HEK293T (cell line): Measurements from ENCODE around the gene PCGF2.

Experiments
- CTCF ChIA-PET: fragments of 350-600 bp; formaldehyde crosslinking; extraction: SDS; loops from one replicate; lab custom pipeline; 2021; ENCODE audit warnings: antibody characterized with exemption, inconsistent platforms; lab: Yijun Ruan, JAX
- POLR2A ChIA-PET: fragments of 350-600 bp; formaldehyde crosslinking; extraction: SDS; loops from one replicate; lab custom pipeline; 2020; ENCODE audit warnings: antibody characterized with exemption, inconsistent platforms; lab: Yijun Ruan, JAX
- DNase-seq: peaks from one replicate; pipeline ENCODE4 v3.0.0; 2012; ENCODE audit warnings: mixed read lengths; ENCODE audit errors: extremely low spot score
- ARNT ChIP-seq: fragments of 450-650 bp; IDR thresholded peaks from 2 replicates; pipeline ENCODE4 v1.6.1; 2017; ENCODE audit warnings: mild to moderate bottlenecking
- BHLHE40 ChIP-seq: fragments of 450-650 bp; IDR thresholded peaks from 2 replicates; pipeline ENCODE4 v1.6.1; 2016; ENCODE audit warnings: mild to moderate bottlenecking, moderate library complexity, borderline replicate concordance
- CTBP1 ChIP-seq: fragments of 450-650 bp; IDR thresholded peaks from 2 replicates; pipeline ENCODE4 v1.6.1; 2016; ENCODE audit warnings: borderline replicate concordance
- ELF4 ChIP-seq: fragments of 450-650 bp; IDR thresholded peaks from 2 replicates; pipeline ENCODE4 v1.6.1; 2017; ENCODE audit warnings: antibody characterized with exemption
- FOXA1 ChIP-seq: fragments of 450-650 bp; IDR thresholded peaks from 2 replicates; pipeline ENCODE4 v1.6.1; 2016; ENCODE audit warnings: mild to moderate bottlenecking
- FOXK2 ChIP-seq: fragments of 450-650 bp; IDR thresholded peaks from 2 replicates; pipeline ENCODE4 v1.6.1; 2016; ENCODE audit warnings: mild to moderate bottlenecking
- FOXM1 ChIP-seq: fragments of 450-650 bp; IDR thresholded peaks from 2 replicates; pipeline ENCODE4 v1.6.1; 2017; ENCODE audit warnings: mild to moderate bottlenecking, borderline replicate concordance
- HDGF ChIP-seq: fragments of 450-650 bp; IDR thresholded peaks from 2 replicates; pipeline ENCODE4 v1.6.1; 2017; ENCODE audit warnings: antibody characterized with exemption, borderline replicate concordance
- L3MBTL2 ChIP-seq: fragments of 450-650 bp; conservative IDR thresholded peaks from 2 replicates; pipeline ENCODE4 v1.6.1; 2016; ENCODE audit warnings: mild to moderate bottlenecking
- LEF1 ChIP-seq: fragments of 450-650 bp; IDR thresholded peaks from 2 replicates; pipeline ENCODE4 v1.6.1; 2017; ENCODE audit warnings: mild to moderate bottlenecking, borderline replicate concordance
- NFRKB ChIP-seq: fragments of 450-650 bp; IDR thresholded peaks from 2 replicates; pipeline ENCODE4 v1.6.1; 2016; ENCODE audit warnings: mild to moderate bottlenecking, moderate library complexity
- SP1 ChIP-seq: fragments of 450-650 bp; IDR thresholded peaks from 2 replicates; pipeline ENCODE4 v1.6.1; 2017
- SUZ12 ChIP-seq: fragments of 450-650 bp; IDR thresholded peaks from 2 replicates; pipeline ENCODE4 v1.6.1; 2016; ENCODE audit warnings: mild to moderate bottlenecking
- TARDBP ChIP-seq: fragments of 450-650 bp; IDR thresholded peaks from 2 replicates; pipeline ENCODE4 v1.6.1; 2016
- ZNF384 ChIP-seq: fragments of 450-650 bp; IDR thresholded peaks from 2 replicates; pipeline ENCODE4 v1.6.1; 2016
- TF ChIP-seq, protein P1 (sequence below): fragments of 450-650 bp; IDR thresholded peaks from 2 replicates; pipeline ENCODE4 v1.6.1; 2016

Gene PCGF2

DNA sequence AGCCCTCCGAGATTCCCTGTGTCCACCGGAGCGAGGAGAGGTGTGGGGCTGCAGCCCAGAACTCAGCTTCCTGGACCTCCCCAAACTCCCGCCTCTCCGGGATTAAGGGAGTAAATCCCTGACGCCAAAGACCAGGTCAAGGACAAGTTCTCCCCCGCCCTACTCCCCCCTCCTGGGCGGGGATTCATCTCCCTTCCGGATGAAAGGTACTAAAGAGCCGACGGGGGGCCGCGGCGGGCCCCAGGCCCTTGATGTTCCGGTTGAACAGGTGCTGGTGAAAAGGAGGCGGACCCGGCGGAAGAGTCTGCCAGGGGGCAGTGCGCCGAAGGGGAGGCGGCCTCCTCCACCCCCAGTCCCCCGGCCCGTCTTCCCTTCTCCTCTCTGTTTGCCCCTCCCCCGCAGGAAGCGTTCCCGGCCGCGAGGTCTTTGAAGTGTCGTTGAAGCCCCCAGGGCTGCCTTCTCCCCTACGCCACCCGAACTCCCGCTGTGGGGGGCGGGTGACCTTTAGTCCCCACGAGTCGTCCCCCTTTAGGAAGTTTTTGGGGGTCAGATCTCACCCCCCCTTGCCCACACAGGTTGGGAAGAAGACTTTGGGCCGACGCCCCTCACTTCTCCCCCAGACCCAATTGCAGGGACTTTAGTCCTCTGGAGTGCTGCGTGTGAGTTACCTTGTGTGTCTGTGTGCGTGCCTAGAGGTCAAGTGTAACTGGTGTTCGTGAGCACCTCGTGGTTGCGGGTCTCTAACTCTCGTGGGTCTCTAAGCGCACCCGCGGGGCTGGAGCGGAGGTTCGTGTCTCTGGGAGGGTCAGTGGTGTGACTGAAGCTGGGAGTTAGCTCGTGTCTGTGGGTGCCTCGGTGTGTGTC lies 44.2 kb downstream of the PCGF2 start:
- CTCF ChIA-PET: interaction anchor here (1.1 kb wide), 1 partner anchor 27 kb away, joined by 3 read pairs; no protein-coding TSS in a partner anchor
- POLR2A ChIA-PET: interaction anchor here (0.7 to 2.8 kb wide), 18 partner anchors 8 to 166 kb away, joined by 3 to 12 read pairs (median 5); partner anchors contain the start of genes CISD3, EPOP, LASP1 and PSMB3
- peak; percentile 27 for DNase-seq
- TF ChIP-seq ARNT (no peak), FOXM1 (no peak), ELF4 (no peak; the same call in 1 of the 2 replicates), TARDBP (peak; percentile 27; the same call in 1 of the 2 replicates), HDGF (no peak), LEF1 (no peak), L3MBTL2 (peak; percentile 60)

DNA sequence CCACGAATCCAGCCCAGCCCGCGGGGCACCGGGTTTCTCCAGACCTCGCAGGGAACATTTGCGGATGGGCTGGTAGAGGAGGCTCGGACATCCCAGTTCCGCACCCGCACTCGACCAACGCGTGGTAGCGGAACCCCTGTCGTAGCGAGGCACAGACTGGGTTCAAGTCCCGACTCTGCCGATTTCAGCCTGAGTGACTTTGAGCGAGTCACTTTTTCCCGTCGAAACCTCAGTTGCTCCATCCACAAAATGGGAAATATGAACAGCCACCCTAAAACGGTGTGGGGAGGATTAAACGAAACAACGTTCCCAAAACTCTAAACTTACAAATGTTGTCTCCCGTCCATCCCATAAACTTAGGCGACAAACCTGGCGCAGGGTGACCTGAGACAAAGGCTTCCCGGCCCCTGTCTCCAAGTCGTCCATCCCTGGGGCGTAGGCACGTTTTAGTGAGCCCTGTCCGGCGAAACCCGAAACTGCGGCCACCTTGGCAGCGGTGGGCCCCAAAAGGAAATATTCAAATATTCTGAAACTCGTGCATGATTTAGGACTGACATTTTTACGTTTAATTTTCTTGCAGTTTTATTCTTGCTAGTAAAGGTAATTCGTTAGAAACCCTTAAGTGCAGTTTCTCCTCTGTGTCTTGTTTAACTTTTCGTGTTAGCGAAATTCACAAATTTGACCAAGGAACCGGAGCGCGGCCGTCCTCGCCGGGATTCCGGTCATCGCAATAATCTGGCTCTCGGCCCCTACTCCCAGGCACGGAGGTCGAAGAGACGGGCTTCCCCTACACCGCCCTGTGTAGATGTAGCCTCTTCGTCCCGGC lies 45.0 kb downstream of the PCGF2 start:
- ChIA-PET CTCF (no interaction called here), POLR2A (interaction anchor here (1.2 to 2.8 kb wide), 7 partner anchors 13 to 151 kb away, joined by 3 to 12 read pairs (median 6); partner anchors contain the start of genes CISD3, PSMB3 and RPL23)
- no peak for DNase-seq

DNA sequence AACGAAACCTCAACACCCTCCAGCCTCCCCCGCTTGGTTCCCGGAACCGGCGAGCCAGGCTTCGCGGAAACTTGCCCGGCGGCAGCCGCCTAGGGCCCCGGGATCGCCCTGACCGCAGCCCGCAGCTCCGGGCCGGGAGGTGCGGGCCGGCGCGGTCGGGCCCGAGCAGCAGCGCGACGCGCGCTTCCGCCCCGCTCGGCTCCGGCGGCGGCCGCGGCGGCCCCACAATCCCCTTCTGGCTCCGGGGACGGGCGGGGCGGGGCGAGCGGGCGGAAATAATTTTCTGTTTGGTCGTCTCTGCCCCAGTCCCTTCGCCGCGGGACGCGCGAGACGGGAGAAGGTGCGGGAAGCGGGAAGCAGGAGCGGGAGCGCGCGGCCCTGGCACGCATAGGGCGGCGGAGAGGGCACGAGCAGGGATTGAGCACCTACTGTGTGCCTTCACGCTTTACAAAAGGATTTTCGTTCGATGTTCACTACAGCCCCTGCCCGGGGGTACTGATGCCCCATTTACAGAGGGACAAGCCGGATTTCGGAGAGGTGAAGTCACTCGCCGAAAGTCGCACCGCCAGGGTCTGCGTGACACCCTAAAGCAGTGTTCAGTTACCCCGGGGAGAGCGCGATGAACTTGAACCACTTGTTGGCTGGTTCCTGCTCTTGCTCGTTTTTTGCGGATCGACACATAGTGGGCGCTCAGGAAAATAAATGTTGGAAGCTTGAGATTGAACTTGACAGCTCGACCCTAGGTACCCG lies 45.8 kb downstream of the PCGF2 start:
- ChIA-PET POLR2A (interaction anchor here (1.1 to 2.8 kb wide), 11 partner anchors 8 to 151 kb away, joined by 3 to 8 read pairs (median 4); partner anchors contain the start of genes CISD3 and RPL23), CTCF (no interaction called here)
- TF ChIP-seq L3MBTL2 (peak; percentile 97), HDGF (no peak)
- peak; percentile 73 for DNase-seq

More for the DNA sequence above, 45.0 kb downstream of the PCGF2 start:
- TF ChIP-seq BHLHE40: no peak
- no peak for TF ChIP-seq NFRKB
- no peak for TF ChIP-seq L3MBTL2
- no peak for TF ChIP-seq LEF1
- no peak for TF ChIP-seq ELF4
- TF ChIP-seq FOXK2: no peak
- no peak for TF ChIP-seq FOXA1
- no peak for TF ChIP-seq CTBP1
- no peak for TF ChIP-seq FOXM1
- no peak for TF ChIP-seq TARDBP
- no peak for TF ChIP-seq SP1
- TF ChIP-seq SUZ12: no peak
- TF ChIP-seq ARNT: no peak
- TF ChIP-seq, protein P1, sequence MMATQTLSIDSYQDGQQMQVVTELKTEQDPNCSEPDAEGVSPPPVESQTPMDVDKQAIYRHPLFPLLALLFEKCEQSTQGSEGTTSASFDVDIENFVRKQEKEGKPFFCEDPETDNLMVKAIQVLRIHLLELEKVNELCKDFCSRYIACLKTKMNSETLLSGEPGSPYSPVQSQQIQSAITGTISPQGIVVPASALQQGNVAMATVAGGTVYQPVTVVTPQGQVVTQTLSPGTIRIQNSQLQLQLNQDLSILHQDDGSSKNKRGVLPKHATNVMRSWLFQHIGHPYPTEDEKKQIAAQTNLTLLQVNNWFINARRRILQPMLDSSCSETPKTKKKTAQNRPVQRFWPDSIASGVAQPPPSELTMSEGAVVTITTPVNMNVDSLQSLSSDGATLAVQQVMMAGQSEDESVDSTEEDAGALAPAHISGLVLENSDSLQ: no peak; the same call in 1 of the 2 replicates
- TF ChIP-seq HDGF: no peak
- TF ChIP-seq ZNF384: no peak

DNA sequence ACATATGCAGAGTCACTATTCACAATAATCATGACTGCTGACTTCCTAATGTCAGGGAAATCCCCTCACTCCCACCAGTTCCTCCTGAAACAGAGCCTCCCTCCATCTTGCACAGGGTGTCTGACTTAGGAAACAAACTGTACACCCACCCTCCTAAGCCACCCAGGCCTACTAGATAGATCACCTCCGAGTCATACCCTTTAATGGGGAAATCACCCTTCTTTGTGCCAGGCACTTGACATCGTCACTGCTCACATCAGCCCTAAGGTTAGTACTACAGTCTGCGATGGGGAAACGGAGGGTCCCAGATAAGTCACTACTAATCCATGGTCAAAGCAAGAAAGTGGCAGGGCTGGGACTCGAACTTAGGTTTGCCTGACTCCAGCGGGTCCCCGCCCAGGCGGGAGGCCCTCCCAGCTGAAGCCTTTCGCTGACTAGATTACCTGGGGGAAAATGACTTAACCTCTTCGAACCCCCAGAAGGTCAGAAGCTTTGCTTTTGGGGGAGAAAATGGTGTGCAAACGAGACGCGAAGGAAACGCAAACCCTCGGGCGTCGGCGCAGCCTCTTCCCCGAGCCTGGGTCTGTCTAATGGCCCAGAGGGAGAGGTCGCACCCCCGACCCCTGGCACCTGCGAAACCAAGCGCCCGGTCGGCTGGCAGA lies 46.5 kb downstream of the PCGF2 start:
- DNase-seq: no peak
- ChIA-PET CTCF (no interaction called here), POLR2A (interaction anchor here (1.1 to 2.1 kb wide), 10 partner anchors 9 to 152 kb away, joined by 3 to 8 read pairs (median 4); partner anchors contain the start of genes CISD3 and RPL23)
- no peak for TF ChIP-seq FOXM1
- no peak for TF ChIP-seq ARNT
- TF ChIP-seq, protein P1: no peak
- TF ChIP-seq SP1: no peak

DNA sequence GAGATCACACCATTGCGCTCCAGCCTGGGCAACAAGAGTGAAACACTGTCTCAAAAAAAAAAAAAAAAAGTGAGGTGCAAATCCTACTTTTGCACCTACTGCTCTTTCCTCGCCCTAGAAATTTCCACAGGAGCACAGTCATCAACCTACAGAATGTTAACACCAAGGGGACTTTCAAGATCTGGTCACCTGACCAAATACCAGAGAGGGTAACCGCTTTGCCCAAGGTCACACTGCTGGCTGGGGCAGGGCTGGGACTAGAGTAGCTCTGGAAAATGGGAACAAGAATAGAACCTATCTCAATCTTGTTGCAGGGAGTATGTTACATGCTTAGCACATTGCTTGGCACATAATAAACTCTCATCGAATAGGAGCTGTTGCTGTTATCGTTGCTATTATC lies 49.4 kb downstream of the PCGF2 start:
- no peak for DNase-seq
- ChIA-PET CTCF (interaction anchor here (0.9 to 1.5 kb wide), 2 partner anchors 36 to 189 kb away, joined by 3 read pairs; no protein-coding TSS in a partner anchor), POLR2A (no interaction called here)
- TF ChIP-seq LEF1 (no peak), ARNT (no peak), FOXK2 (no peak), FOXM1 (no peak)
